ENCODE measurements around the gene SBNO2. TPM values are rescaled to one million over a fixed set of nuclear protein-coding genes. Genes with fewer than 3 reads are reported as not detected.

SBNO2 gene
- total and polyA plus RNA-seq, 9 of the 15 experiments (the other 6 are each of a cell fraction or from before 2014, with no cell fraction given), result 0.01 to 46.2 (median 6.7) TPM

DNA sequence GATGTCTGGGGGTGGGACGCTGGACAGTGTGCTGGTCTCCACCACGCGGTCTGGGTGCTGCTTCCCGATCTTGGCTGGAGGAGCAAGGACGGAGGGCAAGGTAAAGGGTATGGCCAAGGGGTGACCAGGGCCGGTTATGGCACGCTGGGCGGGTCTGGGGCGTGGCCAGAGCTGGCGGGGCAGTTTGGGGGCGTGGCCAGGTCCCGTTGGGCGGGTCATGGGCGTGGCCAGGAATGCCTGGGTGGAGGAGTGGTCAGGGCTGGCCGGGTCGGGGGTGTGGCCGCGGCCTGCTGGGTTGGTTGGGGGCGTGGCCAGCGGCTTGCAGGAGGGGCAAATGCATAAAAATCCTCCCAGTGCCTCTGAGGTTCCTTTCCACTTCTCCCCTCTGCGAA lies 51.1 kb downstream of the SBNO2 start (continued):
- TF ChIP-seq, protein P1, sequence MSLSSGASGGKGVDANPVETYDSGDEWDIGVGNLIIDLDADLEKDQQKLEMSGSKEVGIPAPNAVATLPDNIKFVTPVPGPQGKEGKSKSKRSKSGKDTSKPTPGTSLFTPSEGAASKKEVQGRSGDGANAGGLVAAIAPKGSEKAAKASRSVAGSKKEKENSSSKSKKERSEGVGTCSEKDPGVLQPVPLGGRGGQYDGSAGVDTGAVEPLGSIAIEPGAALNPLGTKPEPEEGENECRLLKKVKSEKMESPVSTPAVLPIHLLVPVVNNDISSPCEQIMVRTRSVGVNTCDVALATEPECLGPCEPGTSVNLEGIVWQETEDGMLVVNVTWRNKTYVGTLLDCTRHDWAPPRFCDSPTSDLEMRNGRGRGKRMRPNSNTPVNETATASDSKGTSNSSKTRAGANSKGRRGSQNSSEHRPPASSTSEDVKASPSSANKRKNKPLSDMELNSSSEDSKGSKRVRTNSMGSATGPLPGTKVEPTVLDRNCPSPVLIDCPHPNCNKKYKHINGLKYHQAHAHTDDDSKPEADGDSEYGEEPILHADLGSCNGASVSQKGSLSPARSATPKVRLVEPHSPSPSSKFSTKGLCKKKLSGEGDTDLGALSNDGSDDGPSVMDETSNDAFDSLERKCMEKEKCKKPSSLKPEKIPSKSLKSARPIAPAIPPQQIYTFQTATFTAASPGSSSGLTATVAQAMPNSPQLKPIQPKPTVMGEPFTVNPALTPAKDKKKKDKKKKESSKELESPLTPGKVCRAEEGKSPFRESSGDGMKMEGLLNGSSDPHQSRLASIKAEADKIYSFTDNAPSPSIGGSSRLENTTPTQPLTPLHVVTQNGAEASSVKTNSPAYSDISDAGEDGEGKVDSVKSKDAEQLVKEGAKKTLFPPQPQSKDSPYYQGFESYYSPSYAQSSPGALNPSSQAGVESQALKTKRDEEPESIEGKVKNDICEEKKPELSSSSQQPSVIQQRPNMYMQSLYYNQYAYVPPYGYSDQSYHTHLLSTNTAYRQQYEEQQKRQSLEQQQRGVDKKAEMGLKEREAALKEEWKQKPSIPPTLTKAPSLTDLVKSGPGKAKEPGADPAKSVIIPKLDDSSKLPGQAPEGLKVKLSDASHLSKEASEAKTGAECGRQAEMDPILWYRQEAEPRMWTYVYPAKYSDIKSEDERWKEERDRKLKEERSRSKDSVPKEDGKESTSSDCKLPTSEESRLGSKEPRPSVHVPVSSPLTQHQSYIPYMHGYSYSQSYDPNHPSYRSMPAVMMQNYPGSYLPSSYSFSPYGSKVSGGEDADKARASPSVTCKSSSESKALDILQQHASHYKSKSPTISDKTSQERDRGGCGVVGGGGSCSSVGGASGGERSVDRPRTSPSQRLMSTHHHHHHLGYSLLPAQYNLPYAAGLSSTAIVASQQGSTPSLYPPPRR (CRISPR knock-in tag; IDR thresholded peaks at IDR 0.05; ENCODE audit: borderline replicate concordance), result no peak
- TF ChIP-seq EP300 (IDR thresholded peaks at IDR 0.05; ENCODE audit: low read length) (no peak), BRCA1 (IDR thresholded peaks at IDR 0.05) (no peak), BRCA1 (CRISPR knock-in tag; IDR thresholded peaks at IDR 0.05) (no peak), GTF3C2 (IDR thresholded peaks at IDR 0.05; ENCODE audit: borderline replicate concordance, extremely low read depth, insufficient read length) (no peak), RNF2 (IDR thresholded peaks at IDR 0.05) (no peak), SP2 (IDR thresholded peaks at IDR 0.05; ENCODE audit: extremely low read depth, low read depth, low read length, poor library complexity, severe bottlenecking) (peak; percentile 38), ZBTB33 (CRISPR knock-in tag; IDR thresholded peaks at IDR 0.05) (no peak), ZNF12 (CRISPR knock-in tag; IDR thresholded peaks at IDR 0.05) (no peak), U2AF2 (optimal IDR thresholded peaks at IDR 0.05; ENCODE audit: low read depth, low read length) (no peak), CHAMP1 (IDR thresholded peaks at IDR 0.05) (no peak), MXI1 (IDR thresholded peaks at IDR 0.05; ENCODE audit: low read depth, low read length) (no peak), SMAD3 (CRISPR knock-in tag; conservative IDR thresholded peaks at IDR 0.05) (no peak)
- TF ChIP-seq, protein P2, sequence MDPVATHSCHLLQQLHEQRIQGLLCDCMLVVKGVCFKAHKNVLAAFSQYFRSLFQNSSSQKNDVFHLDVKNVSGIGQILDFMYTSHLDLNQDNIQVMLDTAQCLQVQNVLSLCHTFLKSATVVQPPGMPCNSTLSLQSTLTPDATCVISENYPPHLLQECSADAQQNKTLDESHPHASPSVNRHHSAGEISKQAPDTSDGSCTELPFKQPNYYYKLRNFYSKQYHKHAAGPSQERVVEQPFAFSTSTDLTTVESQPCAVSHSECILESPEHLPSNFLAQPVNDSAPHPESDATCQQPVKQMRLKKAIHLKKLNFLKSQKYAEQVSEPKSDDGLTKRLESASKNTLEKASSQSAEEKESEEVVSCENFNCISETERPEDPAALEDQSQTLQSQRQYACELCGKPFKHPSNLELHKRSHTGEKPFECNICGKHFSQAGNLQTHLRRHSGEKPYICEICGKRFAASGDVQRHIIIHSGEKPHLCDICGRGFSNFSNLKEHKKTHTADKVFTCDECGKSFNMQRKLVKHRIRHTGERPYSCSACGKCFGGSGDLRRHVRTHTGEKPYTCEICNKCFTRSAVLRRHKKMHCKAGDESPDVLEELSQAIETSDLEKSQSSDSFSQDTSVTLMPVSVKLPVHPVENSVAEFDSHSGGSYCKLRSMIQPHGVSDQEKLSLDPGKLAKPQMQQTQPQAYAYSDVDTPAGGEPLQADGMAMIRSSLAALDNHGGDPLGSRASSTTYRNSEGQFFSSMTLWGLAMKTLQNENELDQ (CRISPR knock-in tag; IDR thresholded peaks at IDR 0.05; ENCODE audit: borderline replicate concordance), result no peak
